B cell (primary cell): ENCODE results near the gene PARN.

Experiments used
- CTCF ChIP-seq: fragments of 200-600 bp; IDR thresholded peaks from one replicate; pipeline ENCODE4 v1.8.0; 2022; ENCODE audit warnings: antibody characterized with exemption, mild to moderate bottlenecking
- EZH2 ChIP-seq: IDR thresholded peaks from 2 replicates; pipeline ENCODE4 v1.6.1; 2012; ENCODE audit warnings: borderline replicate concordance, low read depth, mild to moderate bottlenecking, moderate library complexity, low read length; ENCODE audit not compliant: insufficient read depth, poor library complexity, severe bottlenecking

GRCh38 chr16:14522671-14523070, 107.4 kb downstream of the PARN start:
- no peak for TF ChIP-seq EZH2
- no peak for TF ChIP-seq CTCF
